ENCODE measurements around the gene RANBP3L.

The RANBP3L gene

DNA sequence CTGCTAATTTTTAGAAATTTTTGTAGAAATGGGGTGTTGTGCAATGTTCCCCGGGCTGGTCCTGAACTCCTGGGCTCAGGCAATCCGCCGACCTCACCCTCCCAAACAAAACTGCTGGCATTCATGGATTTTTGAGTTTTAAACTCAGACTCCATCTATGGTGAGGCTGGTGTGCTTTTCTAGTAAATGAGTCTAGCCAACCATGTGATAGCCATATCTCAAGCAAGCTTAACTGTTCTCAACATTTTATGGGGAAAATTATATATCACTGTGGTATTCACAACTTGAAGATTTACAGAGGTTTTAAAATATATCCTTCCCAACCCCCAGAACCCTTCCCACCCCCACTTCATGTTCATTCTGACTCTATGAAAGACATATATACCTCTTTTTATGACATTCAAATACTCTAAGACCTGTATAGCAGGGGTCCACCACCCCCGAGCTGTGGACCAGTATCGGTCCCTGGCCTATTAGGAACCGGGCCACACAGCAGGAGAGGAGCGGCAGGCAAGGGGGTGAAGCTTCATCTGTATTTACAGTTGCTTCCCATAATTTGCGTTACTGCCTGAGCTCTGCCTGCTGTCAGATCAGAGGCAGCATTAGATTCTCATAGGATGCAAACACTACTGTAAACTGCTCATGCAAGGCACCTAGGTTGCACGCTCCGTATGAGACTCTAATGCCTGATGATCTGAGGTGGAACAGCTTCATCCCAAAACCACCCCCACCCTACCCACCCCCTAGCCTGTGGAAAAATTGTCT is 55.5 kb downstream of the RANBP3L start:
- in situ Hi-C loops (cut with MboI; ENCODE audit: low sequenced_read_pairs) = no loop called here

DNA sequence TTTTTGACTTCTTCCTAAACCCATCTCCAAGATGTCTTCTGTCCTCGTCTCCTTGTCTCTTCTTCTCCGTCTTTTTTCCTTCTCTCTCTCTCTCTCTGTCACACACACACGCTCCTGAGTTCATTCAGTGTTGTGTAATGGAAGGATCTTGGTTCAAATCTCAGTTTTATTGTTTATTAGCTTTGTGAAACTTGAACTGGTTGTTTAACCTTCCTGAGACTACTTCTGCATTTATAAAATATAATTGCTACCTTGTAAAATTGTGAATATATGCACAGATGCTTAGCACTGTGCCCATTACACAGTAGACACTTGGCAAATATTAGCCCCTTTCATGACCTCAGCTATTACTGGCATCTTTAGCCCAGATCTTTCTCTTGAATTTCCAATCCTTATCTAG is 57.6 kb downstream of the RANBP3L start:
- in situ Hi-C loops (cut with MboI; ENCODE audit: low sequenced_read_pairs) = no loop called here

DNA sequence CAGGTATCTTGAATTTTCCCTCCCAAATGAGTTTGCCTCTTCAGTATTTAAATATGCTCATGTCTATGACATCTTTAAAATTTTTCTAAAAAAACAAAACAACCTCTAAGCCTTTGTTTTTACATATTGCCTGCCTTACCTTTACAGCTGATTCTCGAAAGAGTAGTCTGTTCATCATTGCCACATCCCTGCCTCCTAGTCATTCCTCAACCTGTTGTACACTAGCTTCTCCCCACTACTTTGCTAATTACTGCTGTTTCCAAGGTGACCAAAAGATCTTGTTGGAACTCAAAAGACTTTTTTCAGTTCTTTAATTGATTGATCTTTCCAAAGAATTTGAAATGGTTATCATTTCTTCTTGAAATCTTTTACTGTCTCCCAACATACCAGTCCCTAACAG is 58.0 kb downstream of the RANBP3L start:
- in situ Hi-C loops (cut with MboI; ENCODE audit: low sequenced_read_pairs) = no loop called here

DNA sequence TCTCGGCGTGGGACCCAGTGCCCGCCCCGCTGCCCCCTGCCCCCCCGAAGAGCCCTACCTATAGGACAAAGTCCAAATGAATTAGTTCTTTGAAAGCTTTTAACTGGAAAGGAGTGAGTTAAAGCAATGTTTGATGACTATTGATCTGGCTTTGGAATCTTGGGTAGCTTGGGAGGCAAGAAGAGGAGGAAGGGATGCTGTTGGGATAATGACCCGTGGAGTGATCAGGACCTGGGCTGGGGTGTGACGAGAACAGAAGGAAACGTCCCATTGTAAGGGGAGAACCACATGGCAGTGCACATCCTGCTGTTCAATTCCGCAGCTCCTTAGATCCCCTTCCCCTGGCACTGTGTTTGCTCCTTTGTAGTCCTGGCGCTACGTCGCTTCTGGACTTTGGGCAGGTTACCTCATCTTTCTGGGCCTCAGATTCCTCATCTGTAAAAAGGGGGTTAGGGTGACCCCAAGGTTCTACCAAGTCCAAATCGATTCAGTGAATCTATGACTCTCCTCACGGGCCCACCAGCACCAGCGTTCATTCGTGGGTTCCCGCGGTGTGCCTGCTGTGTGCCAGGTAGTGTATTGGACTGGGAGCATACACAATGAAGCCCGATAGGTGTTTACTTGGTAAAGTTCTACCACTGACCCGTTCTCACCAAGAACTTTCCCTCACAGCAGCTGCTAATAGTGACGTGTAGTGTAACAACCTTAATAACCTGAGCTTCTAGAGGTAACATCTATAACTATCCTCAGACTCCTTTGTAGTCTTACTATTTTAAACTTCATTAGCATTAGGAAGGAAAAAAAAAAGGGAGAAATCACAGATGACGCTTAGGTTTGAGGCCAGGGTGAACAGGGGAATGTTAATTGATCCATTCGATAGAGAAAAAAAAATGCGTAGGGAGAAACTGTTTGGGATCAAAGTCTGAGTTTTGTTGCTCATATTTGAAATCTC is 58.9 kb downstream of the RANBP3L start:
- in situ Hi-C loops (cut with MboI; ENCODE audit: low sequenced_read_pairs) = no loop called here

DNA sequence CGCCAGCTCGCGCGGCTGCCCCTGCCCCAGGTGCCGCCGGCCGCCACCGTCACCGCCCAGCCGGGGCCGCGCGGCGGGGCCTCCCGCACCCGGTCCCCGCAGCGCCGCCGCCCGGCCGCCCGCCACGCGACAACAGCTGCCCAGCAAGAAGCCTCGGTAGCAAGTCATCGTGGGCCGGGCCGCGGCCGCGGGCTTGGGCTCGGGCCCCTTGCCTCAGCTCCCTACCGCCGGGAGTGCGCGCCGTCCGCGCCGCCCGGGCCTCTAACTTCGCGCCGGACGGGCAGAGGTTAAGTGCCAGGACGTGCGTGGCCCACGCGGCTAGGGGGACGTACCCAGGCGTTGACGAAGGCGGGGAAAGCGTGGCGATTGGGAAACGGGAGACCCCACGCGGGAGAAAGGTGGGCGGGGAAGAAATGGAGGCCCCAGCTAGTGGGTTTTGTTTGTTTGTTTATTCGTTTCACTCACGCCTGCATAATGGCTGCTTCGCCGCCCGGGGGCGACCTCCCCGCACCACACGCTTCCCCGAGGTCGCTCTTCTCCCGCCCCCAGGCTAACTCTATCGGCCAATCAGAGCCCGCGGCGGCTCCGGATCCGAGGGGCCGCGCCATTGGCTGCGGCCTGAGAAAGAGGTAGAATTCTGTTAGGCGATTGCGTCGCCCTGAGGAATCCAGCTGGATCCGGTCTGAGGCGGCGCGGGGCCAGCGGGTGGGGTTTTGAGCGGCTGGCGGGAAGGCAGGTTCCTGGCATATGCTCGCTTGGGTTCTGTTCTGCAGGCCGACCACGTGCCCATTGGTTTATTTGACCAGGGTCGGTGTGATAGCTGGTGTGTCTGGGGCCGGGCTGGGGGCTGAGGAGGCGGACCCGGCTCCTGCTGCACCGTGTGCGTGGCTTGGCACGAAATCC is 59.8 kb downstream of the RANBP3L start, which contains the start of gene NADK2:
Gene NADK2 (minus strand): TSS at position 295 of the 903 bp plus-strand sequence. CDS start 127 bp downstream, at position 168.
- in situ Hi-C loops (cut with MboI; ENCODE audit: low sequenced_read_pairs) = no loop called here

DNA sequence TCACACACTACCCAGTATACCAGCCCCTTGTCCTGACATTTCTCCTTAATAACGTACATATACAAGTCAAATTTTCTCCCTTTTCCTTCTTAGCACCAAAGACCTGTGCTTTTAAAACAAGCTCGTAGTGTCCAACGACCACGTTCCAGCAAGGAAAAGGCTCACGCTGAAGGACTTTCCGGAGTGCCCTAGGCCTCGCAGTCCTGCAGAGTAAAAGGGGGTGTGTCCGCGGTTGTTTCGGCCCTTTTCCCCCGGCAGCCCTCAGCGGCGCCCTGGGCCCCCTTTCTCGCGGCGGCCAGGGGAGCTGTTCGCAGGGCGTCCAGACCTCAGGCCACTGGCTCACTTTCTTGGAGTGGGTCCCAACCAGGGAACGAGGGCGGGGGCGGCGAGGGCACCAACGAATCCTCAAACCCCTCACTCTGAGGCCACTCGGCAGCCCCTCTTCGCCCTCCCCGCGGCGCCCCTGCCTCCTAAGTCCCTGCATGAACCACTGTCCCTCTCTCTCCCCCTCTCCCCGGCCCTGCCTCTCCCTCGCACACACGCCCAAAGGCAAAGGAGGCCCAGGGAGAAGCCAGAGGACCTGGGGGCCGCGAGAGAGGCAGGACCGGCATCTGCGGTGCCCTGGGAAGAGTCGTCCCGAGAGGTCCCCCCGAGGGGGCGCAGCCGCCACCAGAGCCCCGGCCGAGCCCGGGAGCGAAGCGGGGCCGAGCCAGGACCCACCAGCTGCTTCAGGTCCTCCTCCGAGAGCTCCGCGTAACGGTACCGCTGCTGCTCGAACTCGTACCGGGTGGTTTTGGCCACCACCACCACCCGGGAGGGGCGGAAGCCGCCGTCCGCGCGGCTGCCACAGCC is 60.7 kb downstream of the RANBP3L start:
- in situ Hi-C loops (cut with MboI; ENCODE audit: low sequenced_read_pairs) = no loop called here

DNA sequence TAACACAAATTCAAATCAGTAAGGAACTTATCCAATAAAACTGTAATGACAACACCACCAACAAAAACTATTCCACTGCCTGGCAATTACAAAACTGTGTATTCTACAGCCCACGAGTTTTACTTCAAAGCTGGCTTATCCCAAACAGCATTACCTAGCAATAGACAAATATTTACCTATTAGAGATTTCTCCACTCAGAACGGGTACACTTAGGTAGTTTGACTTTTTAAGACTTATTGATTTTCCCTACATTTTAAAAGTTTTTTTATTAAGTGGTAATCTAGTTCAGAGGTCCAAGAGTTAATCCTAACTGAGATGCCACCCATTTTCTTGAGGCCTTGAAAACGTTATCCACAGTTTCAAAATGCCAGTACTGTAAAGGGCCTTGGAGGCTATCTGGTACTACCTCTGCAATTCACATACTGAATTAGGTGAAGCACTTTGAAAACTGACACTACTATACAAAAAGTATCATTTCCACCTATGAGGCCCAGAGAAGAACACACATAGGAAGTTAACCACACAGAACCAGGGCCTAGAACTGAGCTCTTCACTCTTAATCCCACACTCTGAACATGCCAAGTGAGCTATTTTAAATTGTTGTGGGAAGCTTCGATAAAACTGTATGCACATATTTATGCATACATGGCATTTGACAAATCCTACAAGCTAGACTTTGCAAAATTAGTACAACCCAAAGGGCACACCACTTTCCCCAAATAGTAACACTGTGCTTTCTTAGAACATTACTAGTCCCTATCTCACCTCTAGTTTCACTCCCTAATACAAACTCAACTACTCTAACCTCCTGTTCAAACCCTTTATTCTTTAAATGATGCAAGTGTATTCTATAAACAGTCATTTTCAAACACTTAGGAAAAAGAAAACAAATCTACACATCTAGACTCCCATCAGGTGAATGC is 62.1 kb downstream of the RANBP3L start:
- in situ Hi-C loops (cut with MboI; ENCODE audit: low sequenced_read_pairs) = no loop called here

DNA sequence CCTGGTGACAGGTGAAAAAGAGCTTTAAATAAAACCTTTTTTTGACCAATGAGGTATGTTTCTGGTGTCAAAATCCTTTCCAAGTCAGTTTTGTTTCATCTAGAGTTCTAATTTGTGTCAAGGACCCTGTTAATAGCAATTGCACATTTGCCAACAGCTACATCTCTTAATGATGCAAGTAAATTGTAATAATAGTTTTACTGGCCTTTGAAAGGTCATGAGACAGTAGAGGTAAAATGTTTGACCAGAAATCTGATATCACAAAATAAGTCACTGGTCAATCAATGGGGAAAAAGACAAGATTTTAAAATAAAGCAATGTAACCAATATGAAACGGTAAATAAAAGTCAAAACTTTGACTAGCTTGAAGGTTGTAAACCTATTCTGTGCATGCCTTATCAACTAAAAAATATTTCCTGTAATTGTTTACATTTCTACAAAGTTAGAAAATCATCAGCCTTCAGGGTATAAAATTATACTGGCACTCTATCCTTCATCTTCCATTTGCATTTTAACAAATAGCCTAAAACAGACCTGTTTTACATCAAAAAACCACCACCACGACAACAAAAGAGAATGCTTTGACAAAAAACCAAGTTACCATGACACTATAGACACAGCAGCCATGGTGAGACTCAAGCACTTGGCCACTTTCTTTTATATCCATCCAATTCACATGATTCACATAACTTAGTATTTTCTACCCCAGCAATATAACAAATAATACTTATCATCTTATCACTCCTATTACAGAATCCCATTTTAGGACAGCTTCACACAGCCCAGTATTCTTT is 63.0 kb downstream of the RANBP3L start:
- in situ Hi-C loops (cut with MboI; ENCODE audit: low sequenced_read_pairs) = no loop called here

DNA sequence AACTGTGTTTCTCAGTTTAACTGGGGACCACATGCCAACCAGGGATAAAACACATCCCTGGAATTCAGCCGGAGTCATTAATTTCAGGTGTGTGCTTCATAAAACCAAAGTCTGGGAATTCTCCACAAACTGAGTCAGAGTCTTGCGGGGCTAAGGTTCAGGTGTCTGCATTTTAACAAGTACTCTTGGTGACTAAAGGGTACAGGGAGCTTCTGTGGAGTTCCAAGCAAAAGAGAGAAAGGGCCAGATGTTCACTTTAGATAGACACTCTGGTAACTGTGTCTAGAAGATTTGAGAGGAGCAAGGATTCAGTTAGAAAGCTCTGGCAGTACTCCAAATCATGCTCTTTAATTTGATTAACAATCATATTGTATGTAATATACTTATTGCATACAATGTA is 64.0 kb downstream of the RANBP3L start:
- in situ Hi-C loops (cut with MboI; ENCODE audit: low sequenced_read_pairs) = no loop called here

DNA sequence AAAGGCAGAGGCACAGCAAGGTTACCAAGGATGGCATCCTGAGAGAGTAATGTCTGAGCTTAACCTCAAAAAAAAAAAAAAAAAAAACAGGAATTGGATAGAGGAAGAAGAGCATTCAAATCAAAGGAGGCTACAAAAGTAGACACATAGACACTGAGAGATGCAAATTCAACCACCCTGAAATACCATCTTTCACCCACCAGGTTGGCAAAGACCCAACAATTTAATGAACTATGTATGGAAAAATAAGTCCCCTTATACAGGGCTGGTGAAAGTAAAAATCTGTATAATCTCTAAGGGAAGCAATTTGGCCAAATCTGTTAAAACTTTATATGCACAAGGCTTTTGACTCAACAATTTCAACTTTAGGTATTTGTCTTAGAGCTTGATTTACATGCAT is 64.9 kb downstream of the RANBP3L start:
- in situ Hi-C loops (cut with MboI; ENCODE audit: low sequenced_read_pairs) = no loop called here

DNA sequence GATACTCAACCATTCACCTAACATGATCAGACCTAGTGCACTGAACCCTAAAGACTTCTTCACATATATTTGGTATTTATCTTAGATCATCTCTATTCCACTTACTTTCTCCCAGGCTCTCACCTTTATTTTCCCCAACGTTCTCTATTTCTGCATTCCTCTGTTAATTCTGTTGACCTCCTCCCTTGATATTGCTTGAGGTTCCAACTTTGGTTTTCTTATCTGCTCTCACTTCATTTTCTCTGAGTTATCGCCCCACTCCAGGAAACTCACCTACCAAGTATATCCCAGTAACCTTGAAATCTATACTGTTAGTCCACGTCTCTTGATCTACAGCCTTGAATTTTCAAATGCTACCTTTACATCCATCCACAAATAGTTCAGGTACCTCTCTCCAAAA is 69.2 kb downstream of the RANBP3L start:
- in situ Hi-C loops (cut with MboI; ENCODE audit: low sequenced_read_pairs) = no loop called here

DNA sequence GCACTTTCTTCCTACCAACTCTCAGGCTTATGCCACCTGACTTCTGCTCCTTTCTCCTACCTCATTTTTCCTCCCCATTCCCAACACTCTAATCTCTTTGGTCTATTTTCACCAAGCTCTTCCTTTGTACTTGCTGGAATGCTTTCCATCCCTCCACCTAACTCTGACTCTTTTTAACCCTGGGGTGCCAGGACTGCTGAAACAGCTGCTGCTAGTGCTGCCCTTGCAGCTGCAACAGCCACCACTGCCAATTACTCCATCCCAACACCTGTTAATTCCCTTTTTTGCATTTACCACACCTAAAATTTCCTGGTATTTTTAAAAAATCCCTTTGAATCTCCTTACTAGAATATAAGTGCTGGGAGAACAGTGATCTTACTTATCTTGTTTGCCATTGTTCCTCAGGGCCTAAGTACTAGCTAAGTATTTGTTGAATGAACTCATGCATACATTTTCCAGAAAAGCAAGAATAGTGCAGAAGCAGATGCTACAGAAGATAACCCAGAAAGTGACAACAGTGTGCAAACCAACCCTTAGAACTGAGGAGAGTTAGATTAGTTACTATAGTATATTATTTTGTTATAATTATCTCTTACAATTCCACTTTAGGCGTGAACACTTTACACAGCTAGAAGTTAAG is 71.4 kb downstream of the RANBP3L start:
- in situ Hi-C loops (cut with MboI; ENCODE audit: low sequenced_read_pairs) = no loop called here

DNA sequence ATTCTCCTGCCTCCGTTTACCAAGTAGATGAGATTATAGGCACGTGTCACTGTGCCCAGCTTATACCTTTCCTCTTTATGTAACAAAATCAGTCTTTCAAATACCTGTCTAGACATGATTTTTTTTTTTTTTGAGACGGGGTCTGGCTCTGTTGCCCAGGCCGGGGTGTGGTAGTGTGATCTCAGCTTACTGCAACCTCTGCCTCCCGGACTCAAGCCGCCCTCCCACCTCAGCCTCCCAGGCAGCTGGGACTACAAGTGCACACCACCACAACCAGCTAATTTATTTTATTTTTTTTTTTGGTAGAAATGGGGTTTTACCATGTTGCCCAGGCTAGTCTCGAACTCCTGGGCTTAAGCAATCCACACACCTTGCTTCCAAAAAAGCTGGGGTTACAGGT is 73.2 kb downstream of the RANBP3L start:
- in situ Hi-C loops (cut with MboI; ENCODE audit: low sequenced_read_pairs) = no loop called here

DNA sequence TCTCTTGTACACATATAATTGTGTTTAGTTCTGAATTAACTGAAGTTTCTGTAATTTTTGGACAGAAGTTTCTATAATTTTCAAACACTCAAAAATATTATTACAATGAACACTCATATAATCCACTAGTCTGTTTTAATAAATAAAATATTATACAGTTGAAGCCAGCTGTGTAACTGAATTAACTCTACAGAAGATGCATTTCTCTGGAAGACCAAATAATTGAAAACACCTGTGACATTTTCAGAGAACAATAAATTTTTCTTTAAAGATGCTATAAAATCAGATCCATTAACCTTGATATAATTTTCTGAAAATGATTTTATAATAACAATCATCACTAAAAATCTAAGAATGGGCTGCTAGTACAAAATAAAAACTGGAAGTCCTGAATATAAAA is 74.7 kb downstream of the RANBP3L start:
- in situ Hi-C loops (cut with MboI; ENCODE audit: low sequenced_read_pairs) = no loop called here

DNA sequence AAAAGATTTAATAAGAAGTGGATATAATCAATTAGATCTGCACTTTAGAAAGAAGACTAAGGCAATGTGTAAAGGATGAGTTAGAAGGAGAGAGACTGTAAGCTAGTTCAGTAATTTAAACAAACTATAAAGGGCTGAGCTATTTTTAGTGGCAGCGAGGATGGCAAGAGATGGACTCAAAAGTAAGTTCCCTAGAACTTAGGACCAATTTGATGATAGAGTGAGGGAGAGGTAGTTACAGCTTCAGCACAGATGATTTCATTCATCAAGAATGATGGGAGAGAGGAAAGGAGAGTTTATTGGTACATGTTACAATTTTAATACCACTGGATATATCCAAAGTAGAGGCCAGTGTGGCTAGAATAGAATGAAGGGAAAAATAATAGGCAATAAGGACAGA is 79.1 kb downstream of the RANBP3L start:
- in situ Hi-C loops (cut with MboI; ENCODE audit: low sequenced_read_pairs) = no loop called here

DNA sequence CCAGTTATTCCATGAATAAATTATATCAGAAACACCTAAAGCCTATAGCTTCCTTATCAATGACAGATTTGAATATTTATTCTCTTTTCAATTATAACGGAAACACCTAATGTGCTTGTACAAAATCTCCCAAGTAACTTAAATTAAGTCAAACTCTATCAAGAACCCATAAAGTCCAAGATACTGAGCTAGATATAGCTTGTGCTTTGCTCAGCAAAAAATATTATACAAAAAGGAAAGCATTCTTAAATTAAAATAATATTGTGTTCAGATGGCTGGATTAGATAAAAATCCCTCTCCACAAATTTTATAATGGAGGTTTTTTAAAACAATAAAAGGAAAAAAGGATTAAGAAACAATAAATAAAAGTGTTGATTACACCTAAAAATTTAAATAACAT is 83.7 kb downstream of the RANBP3L start:
- in situ Hi-C loops (cut with MboI; ENCODE audit: low sequenced_read_pairs) = no loop called here

DNA sequence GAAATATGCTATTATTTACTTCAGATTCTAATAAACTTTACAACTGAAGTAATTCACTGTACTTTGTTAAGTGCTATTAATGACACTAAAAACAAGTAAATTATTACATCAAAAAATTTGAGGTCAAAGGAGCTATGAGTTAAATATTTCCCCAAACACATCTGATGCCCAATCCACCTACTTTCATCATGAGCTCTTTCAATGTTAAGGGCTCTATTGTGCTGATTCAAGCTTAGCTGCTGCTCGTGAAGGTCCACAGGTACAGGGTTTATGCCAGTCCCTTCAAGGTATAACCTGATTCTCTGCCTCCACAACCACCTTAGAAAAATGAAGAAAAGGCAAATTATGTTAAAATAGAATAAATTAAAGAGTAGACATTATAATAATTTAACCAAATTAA is 84.1 kb downstream of the RANBP3L start:
- in situ Hi-C loops (cut with MboI; ENCODE audit: low sequenced_read_pairs) = no loop called here

DNA sequence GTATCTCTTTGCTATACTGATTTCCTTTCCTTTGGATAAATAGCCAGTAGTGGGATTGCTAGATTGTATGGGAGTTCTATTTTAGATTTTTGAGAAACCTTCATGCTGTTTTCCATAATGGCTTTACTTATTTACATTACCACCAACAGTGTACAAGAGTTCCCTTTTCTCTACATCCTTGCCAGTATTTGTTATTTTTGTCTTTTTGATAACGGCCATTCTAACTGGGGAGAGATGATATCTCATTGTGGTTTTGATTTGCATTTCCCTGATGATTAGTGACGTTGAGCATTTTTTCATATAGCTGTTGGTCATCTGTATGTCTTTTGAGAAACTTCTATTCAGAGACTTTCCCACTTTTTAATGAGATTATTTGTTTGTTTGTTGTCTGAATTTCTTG is 85.8 kb downstream of the RANBP3L start:
- in situ Hi-C loops (cut with MboI; ENCODE audit: low sequenced_read_pairs) = no loop called here

All from HL-60/S4 treated with phorbol 12-myristate 13-acetate at 8.2 ng/mL for 4 days and 3 days (cell line).